Measurements from ENCODE around the gene PHLDA3.

Gene PHLDA3

DNA sequence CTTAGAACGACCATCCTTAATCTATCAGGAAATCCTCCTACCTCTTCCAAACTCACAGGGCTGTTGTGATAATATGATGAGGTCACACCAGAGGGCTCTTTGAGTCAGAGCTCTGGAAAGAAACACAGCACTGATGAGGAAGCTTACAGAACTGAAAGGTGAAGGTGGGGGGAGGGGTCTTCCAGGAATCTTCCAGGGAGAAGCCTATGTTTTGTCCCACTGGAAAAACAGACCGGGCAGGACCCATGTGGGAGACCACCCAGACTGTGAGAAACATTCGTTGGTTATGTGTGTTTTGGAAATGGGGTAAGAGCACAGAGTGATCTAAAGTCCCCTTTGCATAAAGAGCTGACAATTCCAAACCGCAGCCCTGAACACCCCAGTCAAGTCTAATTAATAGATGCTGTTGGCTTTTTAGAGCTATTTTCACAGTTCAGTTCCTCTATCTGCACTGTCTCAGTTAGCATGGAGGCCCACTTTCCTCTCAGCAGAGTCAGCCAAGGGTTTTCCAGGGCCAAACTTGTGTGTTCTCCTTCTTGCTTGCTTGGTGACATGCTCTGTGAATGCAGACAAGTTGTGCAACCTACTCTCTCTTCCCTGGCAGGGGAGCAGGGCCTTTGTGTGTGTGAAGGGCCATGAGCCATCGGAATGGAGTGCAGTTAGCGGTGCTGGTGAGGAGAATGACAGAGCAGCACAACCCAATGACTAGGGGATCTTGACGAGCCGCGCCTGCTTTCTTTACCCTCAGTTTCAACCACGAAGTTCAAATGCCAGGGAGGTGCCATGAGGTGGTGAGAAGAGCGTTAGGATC is 12.3 kb downstream of the PHLDA3 start (continued):
- TF ChIP-seq ZNF16 (tag by site-specific recombination; IDR thresholded peaks at IDR 0.05; ENCODE audit: low read depth) (no peak), ZNF366 (tag by site-specific recombination; conservative IDR thresholded peaks at IDR 0.05) (no peak), ZNF112 (tag by site-specific recombination; IDR thresholded peaks at IDR 0.05) (no peak), REPIN1 (tag by site-specific recombination; IDR thresholded peaks at IDR 0.05; ENCODE audit: low read depth) (no peak), ZNF311 (tag by site-specific recombination; IDR thresholded peaks at IDR 0.05; ENCODE audit: borderline replicate concordance) (no peak), ZNF555 (tag by site-specific recombination; conservative IDR thresholded peaks at IDR 0.05) (no peak), ZNF660 (tag by site-specific recombination; IDR thresholded peaks at IDR 0.05) (no peak), ZSCAN23 (tag by site-specific recombination; IDR thresholded peaks at IDR 0.05) (no peak), ZNF175 (tag by site-specific recombination; IDR thresholded peaks at IDR 0.05) (no peak), SP3 (tag by site-specific recombination; IDR thresholded peaks at IDR 0.05) (no peak), GLIS2 (tag by site-specific recombination; IDR thresholded peaks at IDR 0.05) (no peak), ZNF629 (tag by site-specific recombination; IDR thresholded peaks at IDR 0.05) (peak; percentile 82), HOXD13 (CRISPR knock-in tag; IDR thresholded peaks at IDR 0.05; ENCODE audit: borderline replicate concordance) (no peak), ZBTB7A (tag by site-specific recombination; IDR thresholded peaks at IDR 0.05; ENCODE audit: low read depth) (no peak), ZNF600 (tag by site-specific recombination; IDR thresholded peaks at IDR 0.05) (peak; percentile 79; the same call in 1 of the 2 replicates), KLF7 (tag by site-specific recombination; IDR thresholded peaks at IDR 0.05; ENCODE audit: borderline replicate concordance) (no peak), HOXC10 (CRISPR knock-in tag; IDR thresholded peaks at IDR 0.05) (no peak)
- TF ChIP-seq, protein P1, sequence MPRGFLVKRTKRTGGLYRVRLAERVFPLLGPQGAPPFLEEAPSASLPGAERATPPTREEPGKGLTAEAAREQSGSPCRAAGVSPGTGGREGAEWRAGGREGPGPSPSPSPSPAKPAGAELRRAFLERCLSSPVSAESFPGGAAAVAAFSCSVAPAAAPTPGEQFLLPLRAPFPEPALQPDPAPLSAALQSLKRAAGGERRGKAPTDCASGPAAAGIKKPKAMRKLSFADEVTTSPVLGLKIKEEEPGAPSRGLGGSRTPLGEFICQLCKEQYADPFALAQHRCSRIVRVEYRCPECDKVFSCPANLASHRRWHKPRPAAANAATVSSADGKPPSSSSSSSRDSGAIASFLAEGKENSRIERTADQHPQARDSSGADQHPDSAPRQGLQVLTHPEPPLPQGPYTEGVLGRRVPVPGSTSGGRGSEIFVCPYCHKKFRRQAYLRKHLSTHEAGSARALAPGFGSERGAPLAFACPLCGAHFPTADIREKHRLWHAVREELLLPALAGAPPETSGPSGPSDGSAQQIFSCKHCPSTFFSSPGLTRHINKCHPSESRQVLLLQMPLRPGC (tag by site-specific recombination; IDR thresholded peaks at IDR 0.05), result no peak
- TF ChIP-seq, protein P2, sequence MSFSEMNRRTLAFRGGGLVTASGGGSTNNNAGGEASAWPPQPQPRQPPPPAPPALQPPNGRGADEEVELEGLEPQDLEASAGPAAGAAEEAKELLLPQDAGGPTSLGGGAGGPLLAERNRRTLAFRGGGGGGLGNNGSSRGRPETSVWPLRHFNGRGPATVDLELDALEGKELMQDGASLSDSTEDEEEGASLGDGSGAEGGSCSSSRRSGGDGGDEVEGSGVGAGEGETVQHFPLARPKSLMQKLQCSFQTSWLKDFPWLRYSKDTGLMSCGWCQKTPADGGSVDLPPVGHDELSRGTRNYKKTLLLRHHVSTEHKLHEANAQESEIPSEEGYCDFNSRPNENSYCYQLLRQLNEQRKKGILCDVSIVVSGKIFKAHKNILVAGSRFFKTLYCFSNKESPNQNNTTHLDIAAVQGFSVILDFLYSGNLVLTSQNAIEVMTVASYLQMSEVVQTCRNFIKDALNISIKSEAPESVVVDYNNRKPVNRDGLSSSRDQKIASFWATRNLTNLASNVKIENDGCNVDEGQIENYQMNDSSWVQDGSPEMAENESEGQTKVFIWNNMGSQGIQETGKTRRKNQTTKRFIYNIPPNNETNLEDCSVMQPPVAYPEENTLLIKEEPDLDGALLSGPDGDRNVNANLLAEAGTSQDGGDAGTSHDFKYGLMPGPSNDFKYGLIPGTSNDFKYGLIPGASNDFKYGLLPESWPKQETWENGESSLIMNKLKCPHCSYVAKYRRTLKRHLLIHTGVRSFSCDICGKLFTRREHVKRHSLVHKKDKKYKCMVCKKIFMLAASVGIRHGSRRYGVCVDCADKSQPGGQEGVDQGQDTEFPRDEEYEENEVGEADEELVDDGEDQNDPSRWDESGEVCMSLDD (tag by site-specific recombination; IDR thresholded peaks at IDR 0.05), result no peak
- TF ChIP-seq, protein P3, sequence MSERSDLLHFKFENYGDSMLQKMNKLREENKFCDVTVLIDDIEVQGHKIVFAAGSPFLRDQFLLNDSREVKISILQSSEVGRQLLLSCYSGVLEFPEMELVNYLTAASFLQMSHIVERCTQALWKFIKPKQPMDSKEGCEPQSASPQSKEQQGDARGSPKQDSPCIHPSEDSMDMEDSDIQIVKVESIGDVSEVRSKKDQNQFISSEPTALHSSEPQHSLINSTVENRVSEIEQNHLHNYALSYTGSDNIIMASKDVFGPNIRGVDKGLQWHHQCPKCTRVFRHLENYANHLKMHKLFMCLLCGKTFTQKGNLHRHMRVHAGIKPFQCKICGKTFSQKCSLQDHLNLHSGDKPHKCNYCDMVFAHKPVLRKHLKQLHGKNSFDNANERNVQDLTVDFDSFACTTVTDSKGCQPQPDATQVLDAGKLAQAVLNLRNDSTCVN (tag by site-specific recombination; optimal IDR thresholded peaks at IDR 0.05), result no peak
- TF ChIP-seq, protein P4, sequence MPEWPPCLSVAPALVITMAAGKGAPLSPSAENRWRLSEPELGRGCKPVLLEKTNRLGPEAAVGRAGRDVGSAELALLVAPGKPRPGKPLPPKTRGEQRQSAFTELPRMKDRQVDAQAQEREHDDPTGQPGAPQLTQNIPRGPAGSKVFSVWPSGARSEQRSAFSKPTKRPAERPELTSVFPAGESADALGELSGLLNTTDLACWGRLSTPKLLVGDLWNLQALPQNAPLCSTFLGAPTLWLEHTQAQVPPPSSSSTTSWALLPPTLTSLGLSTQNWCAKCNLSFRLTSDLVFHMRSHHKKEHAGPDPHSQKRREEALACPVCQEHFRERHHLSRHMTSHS (tag by site-specific recombination; IDR thresholded peaks at IDR 0.05), result 0 out of 2 replicates have a peak, but pooled peaks have one; percentile 5
- TF ChIP-seq, protein P5, sequence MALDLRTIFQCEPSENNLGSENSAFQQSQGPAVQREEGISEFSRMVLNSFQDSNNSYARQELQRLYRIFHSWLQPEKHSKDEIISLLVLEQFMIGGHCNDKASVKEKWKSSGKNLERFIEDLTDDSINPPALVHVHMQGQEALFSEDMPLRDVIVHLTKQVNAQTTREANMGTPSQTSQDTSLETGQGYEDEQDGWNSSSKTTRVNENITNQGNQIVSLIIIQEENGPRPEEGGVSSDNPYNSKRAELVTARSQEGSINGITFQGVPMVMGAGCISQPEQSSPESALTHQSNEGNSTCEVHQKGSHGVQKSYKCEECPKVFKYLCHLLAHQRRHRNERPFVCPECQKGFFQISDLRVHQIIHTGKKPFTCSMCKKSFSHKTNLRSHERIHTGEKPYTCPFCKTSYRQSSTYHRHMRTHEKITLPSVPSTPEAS (tag by site-specific recombination; IDR thresholded peaks at IDR 0.05), result no peak
- TF ChIP-seq, protein P6, sequence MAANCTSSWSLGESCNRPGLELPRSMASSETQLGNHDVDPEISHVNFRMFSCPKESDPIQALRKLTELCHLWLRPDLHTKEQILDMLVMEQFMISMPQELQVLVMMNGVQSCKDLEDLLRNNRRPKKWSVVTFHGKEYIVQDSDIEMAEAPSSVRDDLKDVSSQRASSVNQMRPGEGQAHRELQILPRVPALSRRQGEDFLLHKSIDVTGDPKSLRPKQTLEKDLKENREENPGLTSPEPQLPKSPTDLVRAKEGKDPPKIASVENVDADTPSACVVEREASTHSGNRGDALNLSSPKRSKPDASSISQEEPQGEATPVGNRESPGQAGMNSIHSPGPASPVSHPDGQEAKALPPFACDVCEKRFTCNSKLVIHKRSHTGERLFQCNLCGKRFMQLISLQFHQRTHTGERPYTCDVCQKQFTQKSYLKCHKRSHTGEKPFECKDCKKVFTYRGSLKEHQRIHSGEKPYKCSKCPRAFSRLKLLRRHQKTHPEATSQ (tag by site-specific recombination; IDR thresholded peaks at IDR 0.05), result no peak
- TF ChIP-seq, protein P7, sequence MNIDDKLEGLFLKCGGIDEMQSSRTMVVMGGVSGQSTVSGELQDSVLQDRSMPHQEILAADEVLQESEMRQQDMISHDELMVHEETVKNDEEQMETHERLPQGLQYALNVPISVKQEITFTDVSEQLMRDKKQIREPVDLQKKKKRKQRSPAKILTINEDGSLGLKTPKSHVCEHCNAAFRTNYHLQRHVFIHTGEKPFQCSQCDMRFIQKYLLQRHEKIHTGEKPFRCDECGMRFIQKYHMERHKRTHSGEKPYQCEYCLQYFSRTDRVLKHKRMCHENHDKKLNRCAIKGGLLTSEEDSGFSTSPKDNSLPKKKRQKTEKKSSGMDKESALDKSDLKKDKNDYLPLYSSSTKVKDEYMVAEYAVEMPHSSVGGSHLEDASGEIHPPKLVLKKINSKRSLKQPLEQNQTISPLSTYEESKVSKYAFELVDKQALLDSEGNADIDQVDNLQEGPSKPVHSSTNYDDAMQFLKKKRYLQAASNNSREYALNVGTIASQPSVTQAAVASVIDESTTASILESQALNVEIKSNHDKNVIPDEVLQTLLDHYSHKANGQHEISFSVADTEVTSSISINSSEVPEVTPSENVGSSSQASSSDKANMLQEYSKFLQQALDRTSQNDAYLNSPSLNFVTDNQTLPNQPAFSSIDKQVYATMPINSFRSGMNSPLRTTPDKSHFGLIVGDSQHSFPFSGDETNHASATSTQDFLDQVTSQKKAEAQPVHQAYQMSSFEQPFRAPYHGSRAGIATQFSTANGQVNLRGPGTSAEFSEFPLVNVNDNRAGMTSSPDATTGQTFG (tag by site-specific recombination; IDR thresholded peaks at IDR 0.05; ENCODE audit: borderline replicate concordance), result no peak
